Suprapubic skin (tissue), 3 donors: ENCODE results near the gene HOXC5.

Experiments used
- EP300 ChIP-seq: sonication (generic); formaldehyde crosslinking; IDR thresholded peaks from one replicate; pipeline ENCODE4 v1.6.1; 2017; ENCODE audit warnings: antibody characterized with exemption
- TF ChIP-seq, protein P1 (sequence below), 2 donors: fragments of 200-600 bp in 1 of 2; fragments of 450-650 bp in 1 of 2; sonication (generic) in 1 of 2; IDR thresholded peaks; one replicate each; pipeline ENCODE4 v1.5.1; 2016 to 2019; ENCODE audit warnings: antibody characterized with exemption in 2 of 2, mild to moderate bottlenecking in 1 of 2, moderate library complexity in 1 of 2

DNA sequence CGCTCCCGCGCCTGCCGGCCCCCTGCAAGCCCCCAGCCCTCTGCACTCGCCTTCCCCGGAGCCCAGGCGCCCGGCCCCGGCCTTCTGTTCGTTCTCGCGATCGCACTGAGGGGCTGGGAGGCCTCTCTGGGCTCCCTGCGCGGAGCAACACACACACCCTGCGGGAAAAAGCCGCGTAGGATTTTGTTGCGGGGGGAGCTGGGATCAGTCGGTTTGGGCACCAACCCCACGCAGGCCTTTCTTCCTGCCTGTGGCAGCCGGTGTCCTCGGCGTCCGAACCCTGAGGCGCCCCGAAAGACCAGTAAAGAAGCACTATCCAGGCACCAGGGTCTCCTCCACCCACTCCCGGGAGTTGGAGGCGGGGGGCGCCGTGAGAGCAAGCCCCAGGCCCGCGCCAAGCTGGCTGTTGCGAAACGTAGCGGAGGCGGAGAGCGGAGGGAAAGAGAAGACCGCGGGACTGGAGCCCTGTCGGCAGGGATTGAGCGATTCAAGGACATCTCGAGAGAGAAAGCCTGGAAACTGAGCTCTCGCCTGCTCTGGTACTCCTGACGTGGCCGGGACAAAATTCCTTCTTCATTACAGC, 1.9 kb upstream of the HOXC5 start:
- TF ChIP-seq, protein P1, sequence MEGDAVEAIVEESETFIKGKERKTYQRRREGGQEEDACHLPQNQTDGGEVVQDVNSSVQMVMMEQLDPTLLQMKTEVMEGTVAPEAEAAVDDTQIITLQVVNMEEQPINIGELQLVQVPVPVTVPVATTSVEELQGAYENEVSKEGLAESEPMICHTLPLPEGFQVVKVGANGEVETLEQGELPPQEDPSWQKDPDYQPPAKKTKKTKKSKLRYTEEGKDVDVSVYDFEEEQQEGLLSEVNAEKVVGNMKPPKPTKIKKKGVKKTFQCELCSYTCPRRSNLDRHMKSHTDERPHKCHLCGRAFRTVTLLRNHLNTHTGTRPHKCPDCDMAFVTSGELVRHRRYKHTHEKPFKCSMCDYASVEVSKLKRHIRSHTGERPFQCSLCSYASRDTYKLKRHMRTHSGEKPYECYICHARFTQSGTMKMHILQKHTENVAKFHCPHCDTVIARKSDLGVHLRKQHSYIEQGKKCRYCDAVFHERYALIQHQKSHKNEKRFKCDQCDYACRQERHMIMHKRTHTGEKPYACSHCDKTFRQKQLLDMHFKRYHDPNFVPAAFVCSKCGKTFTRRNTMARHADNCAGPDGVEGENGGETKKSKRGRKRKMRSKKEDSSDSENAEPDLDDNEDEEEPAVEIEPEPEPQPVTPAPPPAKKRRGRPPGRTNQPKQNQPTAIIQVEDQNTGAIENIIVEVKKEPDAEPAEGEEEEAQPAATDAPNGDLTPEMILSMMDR (IDR thresholded peaks at IDR 0.05): no peak
- no peak for TF ChIP-seq EP300
